CD14-positive monocyte (primary cell): ENCODE measurements around the gene BAG5. TPM values are rescaled to one million over a fixed set of nuclear protein-coding genes. Genes with fewer than 3 reads are reported as not detected.
A peak's percentile ranks its signal among the peaks of the same experiment; 100 is the strongest.

Source experiments
- DNase-seq, 3 donors: peaks; one replicate each; pipeline ENCODE4 v3.0.0-alpha.2; 2011 to 2022
- H2AFZ ChIP-seq: 2 replicates; pipeline ENCODE4 v1.6.0; 2012; ENCODE audit warnings: mild to moderate bottlenecking, low read depth, low read length, inconsistent platforms; ENCODE audit not compliant: insufficient read depth, poor library complexity, severe bottlenecking
- H3K27ac ChIP-seq, 2 donors: 1 replicate in 1 of 2; 2 replicates in 1 of 2; pipeline ENCODE4 v1.5.1; 2012 to 2013; ENCODE audit warnings: low read length in 2 of 2, control low read depth in 1 of 2, inconsistent platforms in 1 of 2, low read depth in 1 of 2, mild to moderate bottlenecking in 1 of 2
- H3K27me3 ChIP-seq, 2 donors: one replicate each; pipeline versions ENCODE4 v1.6.0 to v1.6.1; 2011 to 2013; ENCODE audit warnings: low read length in 2 of 2; ENCODE audit not compliant: control insufficient read depth in 2 of 2, insufficient read depth in 2 of 2
- H3K36me3 ChIP-seq, 2 donors: replicated peaks in 1 of 2; 1 replicate in 1 of 2; 2 replicates in 1 of 2; pipeline versions ENCODE4 v1.5.1 to v1.6.1; 2012 to 2013; ENCODE audit warnings: low read length in 2 of 2, control low read depth in 1 of 2, inconsistent platforms in 1 of 2, mild to moderate bottlenecking in 1 of 2; ENCODE audit not compliant: insufficient read depth in 2 of 2, control insufficient read depth in 1 of 2
- H3K4me1 ChIP-seq, 2 donors: 1 replicate in 1 of 2; 2 replicates in 1 of 2; pipeline versions ENCODE4 v1.5.1 to v1.6.1; 2012 to 2013; ENCODE audit warnings: low read length in 2 of 2, control low read depth in 1 of 2, inconsistent platforms in 1 of 2, mild to moderate bottlenecking in 1 of 2, moderate library complexity in 1 of 2; ENCODE audit not compliant: insufficient read depth in 2 of 2, control insufficient read depth in 1 of 2
- H3K4me2 ChIP-seq: replicated peaks from 2 replicates; pipeline ENCODE3; 2012; ENCODE audit warnings: low read length, moderate library complexity, mild to moderate bottlenecking; ENCODE audit not compliant: poor library complexity, severe bottlenecking; ENCODE audit errors: extremely low read depth
- H3K4me3 ChIP-seq, 3 experiments: fragments of 200-600 bp in 1 of 3; sonication (generic) in 1 of 3; replicated peaks in 1 of 3; 1 replicate in 2 of 3; 2 replicates in 1 of 3; pipeline ENCODE4 v1.5.1; 2011 to 2013; ENCODE audit warnings: low read length in 3 of 3, mild to moderate bottlenecking in 3 of 3, control low read depth in 2 of 3, low read depth in 2 of 3, inconsistent platforms in 1 of 3, moderate library complexity in 1 of 3
- H3K79me2 ChIP-seq: 2 replicates; pipeline ENCODE4 v1.6.0; 2012; ENCODE audit warnings: mild to moderate bottlenecking, control low read depth, inconsistent platforms, low read length, moderate library complexity; ENCODE audit not compliant: insufficient read depth
- H3K9ac ChIP-seq: 2 replicates; pipeline ENCODE4 v1.6.0; 2017; ENCODE audit warnings: low read length, mild to moderate bottlenecking; ENCODE audit not compliant: insufficient read depth, poor library complexity, severe bottlenecking
- H3K9me3 ChIP-seq, 2 donors: replicated peaks in 1 of 2; 1 replicate in 1 of 2; 2 replicates in 1 of 2; pipeline versions ENCODE4 v1.5.1 to v1.6.1; 2012 to 2013; ENCODE audit warnings: low read length in 2 of 2, control low read depth in 1 of 2; ENCODE audit not compliant: control insufficient read depth in 1 of 2, insufficient read depth in 1 of 2
- H4K20me1 ChIP-seq: 2 replicates; pipeline ENCODE4 v1.6.0; 2012; ENCODE audit warnings: mild to moderate bottlenecking, low read length, control low read depth, moderate library complexity; ENCODE audit not compliant: insufficient read depth
- H3K27ac Mint-ChIP-seq, 7 donors: one replicate each; pipeline ENCODE4 v1.8.0; 2020; ENCODE audit warnings: mild to moderate bottlenecking in 7 of 7, mixed read lengths in 7 of 7, moderate library complexity in 6 of 7, inconsistent platforms in 2 of 7
- H3K27me3 Mint-ChIP-seq, 3 donors: one replicate each; pipeline ENCODE4 v1.8.0; 2021 to 2022; ENCODE audit warnings: low read depth in 3 of 3, mild to moderate bottlenecking in 3 of 3, mixed read lengths in 3 of 3, moderate library complexity in 3 of 3, inconsistent platforms in 1 of 3
- H3K36me3 Mint-ChIP-seq, 2 donors: one replicate each; pipeline ENCODE4 v1.8.0; 2020; ENCODE audit warnings: mixed read lengths in 2 of 2, inconsistent platforms in 1 of 2, mild to moderate bottlenecking in 1 of 2
- H3K4me1 Mint-ChIP-seq: one replicate; pipeline ENCODE4 v1.8.0; 2020; ENCODE audit warnings: mild to moderate bottlenecking, mixed read lengths
- H3K4me3 Mint-ChIP-seq, 2 donors: one replicate each; pipeline ENCODE4 v1.8.0; 2020; ENCODE audit warnings: mild to moderate bottlenecking in 2 of 2, mixed read lengths in 2 of 2, moderate library complexity in 1 of 2
- H3K9me3 Mint-ChIP-seq, 7 donors: one replicate each; pipeline ENCODE4 v1.8.0; 2020 to 2022; ENCODE audit warnings: mixed read lengths in 7 of 7, mild to moderate bottlenecking in 6 of 7, moderate library complexity in 6 of 7, inconsistent platforms in 2 of 7
- CTCF ChIP-seq: fragments of 200-600 bp; IDR thresholded peaks from one replicate; pipeline ENCODE4 v1.8.0; 2022; ENCODE audit warnings: antibody characterized with exemption, mild to moderate bottlenecking
- WGBS: methylation state at CpG from one replicate; pipeline ENCODE4 v1.1.5; 2013; ENCODE audit warnings: missing lambda C conversion rate; ENCODE audit not compliant: insufficient coverage; 5-methylcytosine and 5-hydroxymethylcytosine counted together
- intact Hi-C, 2 donors: fragments of 100-400 bp; cut with micrococcal nuclease; formaldehyde crosslinking; loops; one replicate each; pipeline versions ENCODE4 v1.15.0 to v1.15.1; 2023
- polyA plus RNA-seq, 3 donors: library from polyadenylated mRNA; depleted of rRNA in 1 of 3; unstranded in 2 of 3; stranded (reverse) in 1 of 3; fragments of 300-500 nt in 2 of 3; fragments of >200 nt in 1 of 3; fragmentation: Illumina TruSeq in 2 of 3; gene quantifications; 1 replicate in 2 of 3; 2 replicates in 1 of 3; pipeline ENCODE4 v1.2.3, GENCODE V29; 2012 to 2021

Gene BAG5
- polyA plus RNA-seq, 3 donors = 4.7 to 33.1 (median 30.1) TPM

- WGBS = 84% methylated on average over 8 of the region's 14 CpGs
- Histone ChIP-seq H3K9me3 (peaks cover 6 to 9% of the 10 kb centered on the region in 2 donors), H3K79me2 (peaks cover 20% of the 10 kb centered on the region), H3K4me3 (peak overlapping the region in 1 of 3 experiments; percentile 98), H2AFZ (no peak overlapping the region), H3K27ac (peak overlapping the region in 1 of 2 donors; percentile 54), H3K27me3 (peaks cover 15 to 23% of the 10 kb centered on the region in 2 donors), H3K9ac (no peak overlapping the region), H4K20me1 (peaks cover 13% of the 10 kb centered on the region), H3K4me2 (peak overlapping the region; percentile 97), H3K4me1 (peaks cover 42 to 51% of the 10 kb centered on the region in 2 donors), H3K36me3 (peaks cover 0 to 8% of the 10 kb centered on the region in 2 donors)
- no peak for TF ChIP-seq CTCF
- Mint-ChIP-seq H3K36me3 (peaks cover 9 to 14% of the 10 kb centered on the region in 2 donors), H3K9me3 (peaks cover 0 to 12% (median 6%) of the 10 kb centered on the region in 7 donors), H3K27ac (peak overlapping the region; percentile 59 to 89 (median 85)), H3K27me3 (peaks cover 26 to 27% (median 26%) of the 10 kb centered on the region in 3 donors), H3K4me1 (peaks cover 51% of the 10 kb centered on the region), H3K4me3 (peak overlapping the region; percentile 64 to 73)
- intact Hi-C loops = loop anchor here in 1 of 2 donors (10.0 kb wide), 1 partner anchor 193 kb away; the partner anchor contains the start of gene EIF5
- peak; percentile 57 to 90 (median 66) for DNase-seq
Measured at GRCh38 chr14:103527408-103528145, 34.9 kb downstream of the BAG5 start.

DNA sequence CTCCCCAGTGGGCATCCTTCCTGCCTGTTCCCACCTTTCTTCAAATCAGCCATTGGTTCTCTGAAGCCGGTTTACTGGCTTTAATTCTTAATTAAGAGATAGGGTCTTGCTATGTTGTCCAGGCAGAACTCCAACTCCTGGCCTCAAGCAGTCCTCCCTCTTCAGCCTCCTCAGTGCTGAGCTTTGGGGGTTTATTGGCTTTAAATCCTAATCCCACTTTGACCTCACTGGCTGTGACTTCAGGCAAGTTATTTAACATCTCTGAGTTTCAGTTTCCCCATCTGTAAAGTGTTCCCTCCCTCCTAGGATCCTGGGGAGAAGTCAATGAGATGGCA lies 35.6 kb downstream of the BAG5 start:
- Histone ChIP-seq H3K36me3 (peaks cover 0 to 3% of the 10 kb centered on the region in 2 donors), H2AFZ (no peak overlapping the region), H3K4me1 (peaks cover 44 to 58% of the 10 kb centered on the region in 2 donors), H3K79me2 (peaks cover 20% of the 10 kb centered on the region), H3K4me3 (peak overlapping the region in 1 of 3 experiments; percentile 16), H3K4me2 (peak overlapping the region; percentile 97), H3K27ac (peak overlapping the region in 1 of 2 donors; percentile 54), H4K20me1 (peaks cover 13% of the 10 kb centered on the region), H3K9ac (no peak overlapping the region), H3K27me3 (peaks cover 18 to 25% of the 10 kb centered on the region in 2 donors), H3K9me3 (peaks cover 6 to 9% of the 10 kb centered on the region in 2 donors)
- Mint-ChIP-seq H3K27ac (peak overlapping the region in 6 of 7 donors; percentile 59 to 86 (median 84)), H3K4me1 (peaks cover 53% of the 10 kb centered on the region), H3K36me3 (peaks cover 8 to 9% of the 10 kb centered on the region in 2 donors), H3K9me3 (peaks cover 0 to 14% (median 6%) of the 10 kb centered on the region in 7 donors), H3K27me3 (peaks cover 27 to 31% (median 29%) of the 10 kb centered on the region in 3 donors), H3K4me3 (peak overlapping the region; percentile 64 to 73)
- intact Hi-C loops = loop anchor here in 1 of 2 donors (10.0 kb wide), 1 partner anchor 192 kb away; the partner anchor contains the start of gene EIF5
- no peak for TF ChIP-seq CTCF
- no CpG with 5 or more reads among the region's 1 CpG for WGBS
- DNase-seq = no peak
